Activated CD4-positive, alpha-beta T cell treated with anti-CD3 and anti-CD28 coated beads, Interleukin-2, amount 10 ng/mL, durations not matched to agents 24 days and 14 days (primary cell): ENCODE measurements around the gene VWDE. TPM values are rescaled to one million over a fixed set of nuclear protein-coding genes. Genes with fewer than 3 reads are reported as not detected.

Source experiments
- total RNA-seq: library from RNA; stranded (reverse); gene quantifications from 2 replicates; pipeline ENCODE4 v1.2.3, GENCODE V29; 2022

Gene VWDE
- total RNA-seq, 1 donor from 2014 or later: 1.9 TPM

Other genes starting within 250 kb of the VWDE start
- 24.0 and 25.5 TPM in 2 replicates for gene TMEM106B, start 192.6 kb downstream of the VWDE start, total RNA-seq
- gene SCIN, start 166.9 kb upstream of the VWDE start, total RNA-seq: not detected in 2 replicates